Renal cortical epithelial cell (primary cell): Measurements from ENCODE around the gene THRSP. TPM values are rescaled to one million over a fixed set of nuclear protein-coding genes. Genes with fewer than 3 reads are reported as not detected.
A peak's percentile ranks its signal among the peaks of the same experiment; 100 is the strongest.
"Not testable (repeated sequence)": the region's sequence is repeated elsewhere in the genome, so short reads cannot be mapped to it uniquely, and the experiment has no call there.

Source experiments
- DNase-seq: peaks from one replicate; pipeline ENCODE4 v3.0.0-alpha.2; 2011; ENCODE audit warnings: low read depth
- total RNA-seq: library from RNA; depleted of rRNA; stranded (reverse); fragments of >200 nt; gene quantifications from 2 replicates; pipeline ENCODE4 v1.2.3, GENCODE V29; 2014

The THRSP gene
- total RNA-seq, 1 donor from 2014 or later = not detected

GRCh38 chr11:78066471-78066870 is 2.8 kb downstream of the THRSP start:
- DNase-seq = no peak

- no peak for DNase-seq
Measured at GRCh38 chr11:78067704-78068103, 4.0 kb downstream of the THRSP start.

GRCh38 chr11:78069465-78069864 is 5.8 kb downstream of the THRSP start:
- no peak for DNase-seq

- no peak for DNase-seq
Measured at GRCh38 chr11:78070621-78071020, 7.0 kb downstream of the THRSP start.

- no peak for DNase-seq
Measured at GRCh38 chr11:78071717-78072116, 8.1 kb downstream of the THRSP start.

GRCh38 chr11:78072455-78072854 is 8.8 kb downstream of the THRSP start:
- DNase-seq = no peak

- DNase-seq = no peak
Measured at GRCh38 chr11:78074756-78075155, 11.1 kb downstream of the THRSP start.

GRCh38 chr11:78076733-78077403 is 13.2 kb downstream of the THRSP start:
- DNase-seq = no peak

- not testable (repeated sequence) for DNase-seq
Measured at GRCh38 chr11:78077592-78077991, 13.9 kb downstream of the THRSP start.

- DNase-seq = no peak
Measured at GRCh38 chr11:78078218-78079167, 14.8 kb downstream of the THRSP start.

- peak; percentile 57 for DNase-seq
Measured at GRCh38 chr11:78079232-78080083, 15.8 kb downstream of the THRSP start, which contains the start of gene NDUFC2. Gene NDUFC2 (minus strand): TSS chr11:78079862. CDS start chr11:78079744, 118 bp downstream.

- DNase-seq = no peak
Measured at GRCh38 chr11:78080084-78080817, 16.6 kb downstream of the THRSP start.

- DNase-seq = peak; percentile 17
Measured at GRCh38 chr11:78080818-78081495, 17.3 kb downstream of the THRSP start.

GRCh38 chr11:78081583-78081982 is 17.9 kb downstream of the THRSP start:
- DNase-seq = no peak

GRCh38 chr11:78082146-78082545 is 18.5 kb downstream of the THRSP start:
- DNase-seq = no peak

- DNase-seq = no peak
Measured at GRCh38 chr11:78083021-78083420, 19.4 kb downstream of the THRSP start.

- not testable (repeated sequence) for DNase-seq
Measured at GRCh38 chr11:78084506-78084905, 20.8 kb downstream of the THRSP start.

- DNase-seq = no peak
Measured at GRCh38 chr11:78085972-78086371, 22.3 kb downstream of the THRSP start.

- not testable (repeated sequence) for DNase-seq
Measured at GRCh38 chr11:78086521-78087074, 22.9 kb downstream of the THRSP start.

GRCh38 chr11:78094250-78094649 is 30.6 kb downstream of the THRSP start:
- DNase-seq = no peak
